GM12878 (cell line): Measurements from ENCODE around the gene CCDC181. TPM values are rescaled to one million over a fixed set of nuclear protein-coding genes. Genes with fewer than 3 reads are reported as not detected.

Source experiments
- ATAC-seq: fragments of 200-7000 bp; cut with Tn5 transposase; 3 replicates; pipeline ENCODE4 v1.9.1; 2020; ENCODE audit warnings: mild to moderate bottlenecking, moderate library complexity
- BruUV-seq: library from RNA; stranded (reverse); fragments of 400-500 nt; replicated peaks from 2 replicates; lab custom pipeline; 2021; lab: Mats Ljungman, UMichigan
- CTCF ChIA-PET: fragments of 300-600 bp; sonication (Branson Sonifier 250); formaldehyde crosslinking; extraction: SDS; loops from one replicate; lab custom pipeline; 2021; ENCODE audit warnings: inconsistent platforms; lab: Yijun Ruan, JAX
- POLR2A ChIA-PET: fragments of 350-600 bp; formaldehyde crosslinking; extraction: SDS; loops from one replicate; lab custom pipeline; 2021; ENCODE audit warnings: inconsistent platforms; lab: Charles Lee
- RAD21 ChIA-PET: fragments of 300-600 bp; sonication (Branson Sonifier 250); formaldehyde crosslinking; loops from one replicate; lab custom pipeline; 2023; ENCODE audit warnings: antibody characterized with exemption; ENCODE audit not compliant: unreplicated experiment; lab: Charles Lee
- SMC1A ChIA-PET: fragments of 300-600 bp; sonication (Branson Sonifier 250); formaldehyde crosslinking; loops from one replicate; lab custom pipeline; 2023; ENCODE audit not compliant: unreplicated experiment, uncharacterized antibody; lab: Charles Lee
- DNase-seq: peaks from one replicate; pipeline ENCODE4 v3.0.0-alpha.2; 2011; ENCODE audit warnings: low read depth, low spot score
- FAIRE-seq: peaks from 3 replicates; lab custom pipeline; 2011; peaks lifted over from hg19 to GRCh38; lab: Jason Lieb, UNC
- H2AFZ ChIP-seq: 2 replicates; pipeline ENCODE4 v1.6.0; 2011; ENCODE audit warnings: low read depth, low read length, control low read depth; ENCODE audit not compliant: control insufficient read depth
- H3K27ac ChIP-seq: 2 replicates; pipeline ENCODE4 v1.5.1; 2011; ENCODE audit warnings: control low read depth; ENCODE audit not compliant: control insufficient read depth, insufficient read depth
- H3K27me3 ChIP-seq, 2 experiments: replicated peaks in 1 of 2; 2 replicates each; pipeline versions ENCODE4 v1.6.0 to v1.6.1; 2011; ENCODE audit warnings: low read length in 1 of 2; ENCODE audit not compliant: control insufficient read depth in 2 of 2, insufficient read depth in 2 of 2
- H3K36me3 ChIP-seq, 2 experiments: 2 replicates each; pipeline ENCODE4 v1.5.1; 2011; ENCODE audit warnings: low read length in 1 of 2; ENCODE audit not compliant: control insufficient read depth in 2 of 2, insufficient read depth in 2 of 2
- H3K4me1 ChIP-seq: 2 replicates; pipeline ENCODE4 v1.6.1; 2011; ENCODE audit warnings: mild to moderate bottlenecking, low read length, moderate library complexity, mixed read lengths; ENCODE audit not compliant: control insufficient read depth, insufficient read depth
- H3K4me2 ChIP-seq: 2 replicates; pipeline ENCODE4 v1.6.0; 2011; ENCODE audit warnings: control low read depth; ENCODE audit not compliant: control insufficient read depth, insufficient read depth
- H3K4me3 ChIP-seq: fragments of 200-600 bp; sonication (generic); 2 replicates; pipeline ENCODE4 v1.5.1; 2016
- H3K79me2 ChIP-seq: 2 replicates; pipeline ENCODE4 v1.6.0; 2011; ENCODE audit warnings: low read length; ENCODE audit not compliant: control insufficient read depth, insufficient read depth
- H3K9ac ChIP-seq: 2 replicates; pipeline ENCODE4 v1.8.0; 2011; ENCODE audit warnings: low read length, control low read depth, mixed read lengths; ENCODE audit not compliant: control insufficient read depth, insufficient read depth
- H3K9me3 ChIP-seq: replicated peaks from 3 replicates; pipeline ENCODE4 v1.5.1; 2011; ENCODE audit warnings: mild to moderate bottlenecking, low read length; ENCODE audit not compliant: control insufficient read depth, insufficient read depth
- H4K20me1 ChIP-seq: 2 replicates; pipeline ENCODE4 v1.6.0; 2011; ENCODE audit not compliant: control insufficient read depth, insufficient read depth
- ETV6 ChIP-seq, 2 experiments: fragments of 450-650 bp in 1 of 2; IDR thresholded peaks in 1 of 2; conservative IDR thresholded peaks in 1 of 2; 2 replicates each; pipeline ENCODE4 v1.6.1; 2014; ENCODE audit warnings: antibody characterized with exemption in 1 of 2, borderline replicate concordance in 1 of 2, low read depth in 1 of 2, mild to moderate bottlenecking in 1 of 2, moderate library complexity in 1 of 2
- WRNIP1 ChIP-seq: IDR thresholded peaks from 2 replicates; pipeline ENCODE4 v1.6.1; 2011; ENCODE audit warnings: low read depth, low read length, improper control_type of control experiment, borderline replicate concordance
- YY1 ChIP-seq: IDR thresholded peaks from 2 replicates; pipeline ENCODE4 v1.6.1; 2011; ENCODE audit warnings: low read depth, mild to moderate bottlenecking, low read length
- ZNF217 ChIP-seq: fragments of 450-650 bp; IDR thresholded peaks from 2 replicates; pipeline ENCODE4 v1.6.1; 2017; ENCODE audit warnings: antibody characterized with exemption, mild to moderate bottlenecking
- ZNF622 ChIP-seq: fragments of 450-650 bp; IDR thresholded peaks from 2 replicates; pipeline ENCODE4 v1.6.1; 2017; ENCODE audit warnings: mild to moderate bottlenecking, inconsistent platforms
- WGBS: methylation state at CpG from one replicate; pipeline ENCODE4 v1.1.6; 2016; ENCODE audit warnings: low lambda C conversion rate; ENCODE audit not compliant: insufficient replicate concordance, insufficient coverage; ENCODE audit errors: missing lambda C conversion rate; 5-methylcytosine and 5-hydroxymethylcytosine counted together
- in situ Hi-C: fragments of 300-500 bp; cut with MboI; formaldehyde crosslinking; loops from 9 replicates; pipeline ENCODE4 v1.14.3; 2018; ENCODE audit warnings: mixed read lengths
- intact Hi-C: fragments of 100-400 bp; cut with micrococcal nuclease; formaldehyde crosslinking; loops from one replicate; pipeline ENCODE4 v1.14.2; 2022; ENCODE audit not compliant: unreplicated experiment
- polyA plus RNA-seq, 11 experiments: library from polyadenylated mRNA; depleted of rRNA in 4 of 11; unstranded in 6 of 11; stranded (reverse) in 5 of 11; fragments of >200 nt; fragmentation: Nextera tagmentation in 4 of 11; fragmentation: Illumina TruSeq in 1 of 11; extraction: Ambion mirVana in 4 of 11; extraction: Trizol in 1 of 11; gene quantifications; 1 replicate in 1 of 11; 2 replicates in 10 of 11; pipeline versions ENCODE4 v1.2.1 to v1.2.3, GENCODE V29; 2011 to 2016; ENCODE audit warnings: inconsistent platforms in 2 of 11, missing spikeins in 2 of 11, low read depth in 1 of 11
- small RNA-seq: library from RNA; depleted of rRNA; stranded (forward); fragments of <200 nt; gene quantifications from one replicate; pipeline ENCODE3, GENCODE V24; 2014
- total RNA-seq, 4 experiments: library from RNA; depleted of rRNA in 3 of 4; stranded (reverse); fragments of >200 nt in 3 of 4; fragmentation: Illumina TruSeq in 1 of 4; extraction: Trizol in 1 of 4; gene quantifications; 2 replicates each; pipeline versions ENCODE4 v1.2.1 to v1.2.3, GENCODE V29; 2013 to 2021
- TF ChIP-seq, protein P1 (sequence below): IDR thresholded peaks from 2 replicates; pipeline ENCODE4 v1.6.1; 2012; ENCODE audit warnings: mild to moderate bottlenecking, low read depth, low read length

The CCDC181 gene
- total and polyA plus RNA-seq, 10 of the 15 experiments (the other 5 are each of a cell fraction or from before 2014, with no cell fraction given), result not detected

DNA sequence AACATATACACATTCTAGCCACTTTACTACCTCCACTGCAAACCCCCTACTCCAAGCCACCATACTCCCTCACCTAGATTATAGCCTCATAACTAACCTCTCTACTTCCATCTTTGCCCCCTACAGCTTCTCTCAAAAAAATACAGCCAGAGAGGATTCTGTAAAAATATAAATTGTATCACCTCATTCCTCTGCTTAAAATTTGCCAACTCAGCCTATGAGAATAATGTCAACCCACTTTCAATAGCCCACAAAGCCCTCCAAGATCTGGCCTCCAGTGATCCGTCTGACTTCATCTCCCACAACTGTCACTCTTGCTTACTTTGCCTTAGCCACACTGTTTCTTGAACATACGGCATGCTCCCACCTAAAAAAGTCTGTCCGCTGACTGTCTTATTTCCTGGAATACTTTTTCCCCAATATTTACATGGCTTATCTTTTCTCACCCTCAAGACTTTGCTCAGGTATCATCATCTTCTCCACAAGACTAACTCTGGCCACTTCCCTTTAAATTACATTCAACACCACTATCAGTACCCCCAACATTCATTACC is 81.2 kb downstream of the CCDC181 start (continued):
- TF ChIP-seq, protein P1, sequence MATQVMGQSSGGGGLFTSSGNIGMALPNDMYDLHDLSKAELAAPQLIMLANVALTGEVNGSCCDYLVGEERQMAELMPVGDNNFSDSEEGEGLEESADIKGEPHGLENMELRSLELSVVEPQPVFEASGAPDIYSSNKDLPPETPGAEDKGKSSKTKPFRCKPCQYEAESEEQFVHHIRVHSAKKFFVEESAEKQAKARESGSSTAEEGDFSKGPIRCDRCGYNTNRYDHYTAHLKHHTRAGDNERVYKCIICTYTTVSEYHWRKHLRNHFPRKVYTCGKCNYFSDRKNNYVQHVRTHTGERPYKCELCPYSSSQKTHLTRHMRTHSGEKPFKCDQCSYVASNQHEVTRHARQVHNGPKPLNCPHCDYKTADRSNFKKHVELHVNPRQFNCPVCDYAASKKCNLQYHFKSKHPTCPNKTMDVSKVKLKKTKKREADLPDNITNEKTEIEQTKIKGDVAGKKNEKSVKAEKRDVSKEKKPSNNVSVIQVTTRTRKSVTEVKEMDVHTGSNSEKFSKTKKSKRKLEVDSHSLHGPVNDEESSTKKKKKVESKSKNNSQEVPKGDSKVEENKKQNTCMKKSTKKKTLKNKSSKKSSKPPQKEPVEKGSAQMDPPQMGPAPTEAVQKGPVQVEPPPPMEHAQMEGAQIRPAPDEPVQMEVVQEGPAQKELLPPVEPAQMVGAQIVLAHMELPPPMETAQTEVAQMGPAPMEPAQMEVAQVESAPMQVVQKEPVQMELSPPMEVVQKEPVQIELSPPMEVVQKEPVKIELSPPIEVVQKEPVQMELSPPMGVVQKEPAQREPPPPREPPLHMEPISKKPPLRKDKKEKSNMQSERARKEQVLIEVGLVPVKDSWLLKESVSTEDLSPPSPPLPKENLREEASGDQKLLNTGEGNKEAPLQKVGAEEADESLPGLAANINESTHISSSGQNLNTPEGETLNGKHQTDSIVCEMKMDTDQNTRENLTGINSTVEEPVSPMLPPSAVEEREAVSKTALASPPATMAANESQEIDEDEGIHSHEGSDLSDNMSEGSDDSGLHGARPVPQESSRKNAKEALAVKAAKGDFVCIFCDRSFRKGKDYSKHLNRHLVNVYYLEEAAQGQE, result no peak
- TF ChIP-seq ZNF622 (no peak), YY1 (no peak), ETV6 (conservative IDR thresholded peaks at IDR 0.05 in 1 of 2, IDR thresholded peaks at IDR 0.05 in 1 of 2; ENCODE audit: borderline replicate concordance in 1 of 2, low read depth in 1 of 2) (no peak)

- no peaks in the 10 kb centered on the region for H4K20me1 ChIP-seq
- ATAC-seq, result no peak
- H2AFZ ChIP-seq, result no peak overlapping the region
- H3K4me3 ChIP-seq, result no peak overlapping the region
- no peak overlapping the region for H3K9ac ChIP-seq
- no peak overlapping the region for H3K27ac ChIP-seq
- intact Hi-C loops, result loop anchor here (5.0 kb wide), 1 partner anchor 908 kb away; no protein-coding TSS in a partner anchor
- SMC1A ChIA-PET, result interaction anchor here (4.6 kb wide), 1 partner anchor 708 kb away, joined by 72 read pairs; no protein-coding TSS in a partner anchor
- peaks cover 2% of the 10 kb centered on the region; the same call in 1 of the 3 replicates for H3K9me3 ChIP-seq
- H3K36me3 ChIP-seq, result no peaks in the 10 kb centered on the region
- DNase-seq, result no peak
- RAD21 ChIA-PET, result interaction anchor here (1.7 kb wide), 1 partner anchor 742 kb away, joined by 10 read pairs; no protein-coding TSS in a partner anchor
- no peak for TF ChIP-seq ZNF217
- TF ChIP-seq WRNIP1, result no peak
- no peak for TF ChIP-seq ETV6 (conservative IDR thresholded peaks at IDR 0.05 in 1 of 2, IDR thresholded peaks at IDR 0.05 in 1 of 2; ENCODE audit: borderline replicate concordance in 1 of 2, low read depth in 1 of 2)
- in situ Hi-C loops, result loop anchor here (10.0 kb wide), 1 partner anchor 911 kb away; no protein-coding TSS in a partner anchor
- POLR2A ChIA-PET, result no interaction called here
- CTCF ChIA-PET, result interaction anchor here (0.9 to 9.3 kb wide), 3 partner anchors 709 to 1001 kb away, joined by 3 to 240 read pairs (median 3); no protein-coding TSS in a partner anchor
- no peak overlapping the region for H3K4me2 ChIP-seq
- no peaks in the 10 kb centered on the region for H3K27me3 ChIP-seq
- FAIRE-seq, result no peak
- no peaks in the 10 kb centered on the region for H3K79me2 ChIP-seq
- WGBS, result 95% methylated on average over 1 of the region's 1 CpG
- no peaks in the 10 kb centered on the region for H3K4me1 ChIP-seq
- no TSS peak for BruUV-seq
These were observed 81.8 kb downstream of the CCDC181 start for GRCh38 chr1:169345511-169345910.

Small RNAs within 50 kb of the gene (small RNA-seq; reads per million reads assigned to genes)
- gene AL021068.2, result not detected

Other genes with a start within 250 kb of the CCDC181 start
- 1.5 and 2.1 TPM in 2 replicates for gene NME7, start 59.7 kb downstream of the CCDC181 start, total RNA-seq (2014; rRNA removed)
- 5.4 and 6.2 TPM in 2 replicates for gene NME7, start 59.7 kb downstream of the CCDC181 start, total RNA-seq (2014; rRNA removed; fragmentation: Illumina TruSeq; extraction: Trizol)
- 3.7 and 4.2 TPM in 2 replicates for gene NME7, start 59.7 kb downstream of the CCDC181 start, total RNA-seq (2021)
- gene NME7, start 59.7 kb downstream of the CCDC181 start, polyA plus RNA-seq (2011; rRNA removed), result 15.6 and 24.6 TPM in 2 replicates
- 6.6 and 7.2 TPM in 2 replicates for gene NME7, start 59.7 kb downstream of the CCDC181 start, polyA plus RNA-seq (2014; fragmentation: Illumina TruSeq; extraction: Trizol)
- 1 to 10 TPM; 8.0 to 8.1 TPM for gene NME7, start 59.7 kb downstream of the CCDC181 start, polyA plus RNA-seq (2014; fragmentation: Nextera tagmentation; extraction: Ambion mirVana)
- gene NME7, start 59.7 kb downstream of the CCDC181 start, polyA plus RNA-seq (2014; rRNA removed), result 4.5 and 5.5 TPM in 2 replicates
- 1 to 10 TPM; 7.2 to 8.2 TPM for gene NME7, start 59.7 kb downstream of the CCDC181 start, polyA plus RNA-seq (2016; fragmentation: Nextera tagmentation; extraction: Ambion mirVana)
- gene BLZF1, start 59.3 kb downstream of the CCDC181 start, total RNA-seq (2014; rRNA removed), result 6.6 and 9.2 TPM in 2 replicates
- gene BLZF1, start 59.3 kb downstream of the CCDC181 start, total RNA-seq (2014; rRNA removed; fragmentation: Illumina TruSeq; extraction: Trizol), result 8.9 and 10.0 TPM in 2 replicates
- gene BLZF1, start 59.3 kb downstream of the CCDC181 start, total RNA-seq (2021), result 7.0 and 7.2 TPM in 2 replicates
- gene BLZF1, start 59.3 kb downstream of the CCDC181 start, polyA plus RNA-seq (2011; rRNA removed), result 11.9 and 21.5 TPM in 2 replicates
- gene BLZF1, start 59.3 kb downstream of the CCDC181 start, polyA plus RNA-seq (2014; fragmentation: Illumina TruSeq; extraction: Trizol), result 9.1 and 11.2 TPM in 2 replicates
- 1 to 10 TPM; 6.4 to 9.4 TPM for gene BLZF1, start 59.3 kb downstream of the CCDC181 start, polyA plus RNA-seq (2014; fragmentation: Nextera tagmentation; extraction: Ambion mirVana)
- gene BLZF1, start 59.3 kb downstream of the CCDC181 start, polyA plus RNA-seq (2014; rRNA removed), result 4.1 and 5.1 TPM in 2 replicates
- gene BLZF1, start 59.3 kb downstream of the CCDC181 start, polyA plus RNA-seq (2016; fragmentation: Nextera tagmentation; extraction: Ambion mirVana), result 10 to 100 TPM; 10.2 to 11.7 TPM
- 3.7 and 3.8 TPM in 2 replicates for gene SLC19A2, start 58.5 kb upstream of the CCDC181 start, total RNA-seq (2014; rRNA removed)
- gene SLC19A2, start 58.5 kb upstream of the CCDC181 start, total RNA-seq (2014; rRNA removed; fragmentation: Illumina TruSeq; extraction: Trizol), result 2.9 and 3.5 TPM in 2 replicates
- 2.2 and 2.3 TPM in 2 replicates for gene SLC19A2, start 58.5 kb upstream of the CCDC181 start, total RNA-seq (2021)
- gene SLC19A2, start 58.5 kb upstream of the CCDC181 start, polyA plus RNA-seq (2011; rRNA removed), result 7.8 and 9.3 TPM in 2 replicates
- 3.1 and 3.7 TPM in 2 replicates for gene SLC19A2, start 58.5 kb upstream of the CCDC181 start, polyA plus RNA-seq (2014; fragmentation: Illumina TruSeq; extraction: Trizol)
- 1 to 10 TPM; 1.2 to 1.3 TPM for gene SLC19A2, start 58.5 kb upstream of the CCDC181 start, polyA plus RNA-seq (2014; fragmentation: Nextera tagmentation; extraction: Ambion mirVana)
- gene SLC19A2, start 58.5 kb upstream of the CCDC181 start, polyA plus RNA-seq (2014; rRNA removed), result 2.2 and 2.7 TPM in 2 replicates
- gene SLC19A2, start 58.5 kb upstream of the CCDC181 start, polyA plus RNA-seq (2016; fragmentation: Nextera tagmentation; extraction: Ambion mirVana), result 1 to 10 TPM; 1.8 to 1.9 TPM
- gene F5, start 159.0 kb upstream of the CCDC181 start, total RNA-seq (2014; rRNA removed), result under 0.01 and 0.22 TPM in 2 replicates
- 0.09 and 0.18 TPM in 2 replicates for gene F5, start 159.0 kb upstream of the CCDC181 start, total RNA-seq (2014; rRNA removed; fragmentation: Illumina TruSeq; extraction: Trizol)
- gene F5, start 159.0 kb upstream of the CCDC181 start, total RNA-seq (2021), result 0.29 and 0.72 TPM in 2 replicates
- 3.8 and 4.9 TPM in 2 replicates for gene F5, start 159.0 kb upstream of the CCDC181 start, polyA plus RNA-seq (2011; rRNA removed)
- gene F5, start 159.0 kb upstream of the CCDC181 start, polyA plus RNA-seq (2014; fragmentation: Illumina TruSeq; extraction: Trizol), result 0.40 and 0.54 TPM in 2 replicates
- gene F5, start 159.0 kb upstream of the CCDC181 start, polyA plus RNA-seq (2014; fragmentation: Nextera tagmentation; extraction: Ambion mirVana), result under 1 TPM; 0.29 to 0.46 TPM
- 0.09 and 0.47 TPM in 2 replicates for gene F5, start 159.0 kb upstream of the CCDC181 start, polyA plus RNA-seq (2014; rRNA removed)
- under 1 TPM; 0.13 to 0.35 TPM for gene F5, start 159.0 kb upstream of the CCDC181 start, polyA plus RNA-seq (2016; fragmentation: Nextera tagmentation; extraction: Ambion mirVana)
- not detected in 2 replicates for gene SELP, start 202.7 kb upstream of the CCDC181 start, total RNA-seq (2014; rRNA removed)
- gene SELP, start 202.7 kb upstream of the CCDC181 start, total RNA-seq (2014; rRNA removed; fragmentation: Illumina TruSeq; extraction: Trizol), result 0.04 TPM in 1 of 2 replicates, not detected in the other
- gene SELP, start 202.7 kb upstream of the CCDC181 start, total RNA-seq (2021), result not detected in 2 replicates
- gene SELP, start 202.7 kb upstream of the CCDC181 start, polyA plus RNA-seq (2011; rRNA removed), result 0.23 and 0.40 TPM in 2 replicates
- 0.06 TPM in 1 of 2 replicates, not detected in the other for gene SELP, start 202.7 kb upstream of the CCDC181 start, polyA plus RNA-seq (2014; fragmentation: Illumina TruSeq; extraction: Trizol)
- gene SELP, start 202.7 kb upstream of the CCDC181 start, polyA plus RNA-seq (2014; fragmentation: Nextera tagmentation; extraction: Ambion mirVana), result not detected
- not detected in 2 replicates for gene SELP, start 202.7 kb upstream of the CCDC181 start, polyA plus RNA-seq (2014; rRNA removed)
- gene SELP, start 202.7 kb upstream of the CCDC181 start, polyA plus RNA-seq (2016; fragmentation: Nextera tagmentation; extraction: Ambion mirVana), result not detected